Cardiac fibroblast (primary cell): ENCODE data around the gene SMG6.
"Not testable (repeated sequence)": the region's sequence is repeated elsewhere in the genome, so short reads cannot be mapped to it uniquely, and the experiment has no call there.

Experiments
- DNase-seq, 2 donors: peaks; one replicate each; pipeline versions ENCODE4 v3.0.0 to v3.0.0-alpha.2; 2010; ENCODE audit warnings: low read depth in 2 of 2
- H3K4me3 ChIP-seq, 2 donors: replicated peaks in 1 of 2; 1 replicate in 1 of 2; 2 replicates in 1 of 2; pipeline ENCODE4 v1.5.1; 2011; ENCODE audit warnings: low read depth in 2 of 2, low read length in 2 of 2, mild to moderate bottlenecking in 2 of 2, moderate library complexity in 1 of 2
- TF ChIP-seq, protein P1 (sequence below): IDR thresholded peaks from one replicate; pipeline ENCODE4 v1.5.1; 2011; ENCODE audit warnings: low read depth, mild to moderate bottlenecking, low read length, inconsistent platforms

Gene SMG6

DNA sequence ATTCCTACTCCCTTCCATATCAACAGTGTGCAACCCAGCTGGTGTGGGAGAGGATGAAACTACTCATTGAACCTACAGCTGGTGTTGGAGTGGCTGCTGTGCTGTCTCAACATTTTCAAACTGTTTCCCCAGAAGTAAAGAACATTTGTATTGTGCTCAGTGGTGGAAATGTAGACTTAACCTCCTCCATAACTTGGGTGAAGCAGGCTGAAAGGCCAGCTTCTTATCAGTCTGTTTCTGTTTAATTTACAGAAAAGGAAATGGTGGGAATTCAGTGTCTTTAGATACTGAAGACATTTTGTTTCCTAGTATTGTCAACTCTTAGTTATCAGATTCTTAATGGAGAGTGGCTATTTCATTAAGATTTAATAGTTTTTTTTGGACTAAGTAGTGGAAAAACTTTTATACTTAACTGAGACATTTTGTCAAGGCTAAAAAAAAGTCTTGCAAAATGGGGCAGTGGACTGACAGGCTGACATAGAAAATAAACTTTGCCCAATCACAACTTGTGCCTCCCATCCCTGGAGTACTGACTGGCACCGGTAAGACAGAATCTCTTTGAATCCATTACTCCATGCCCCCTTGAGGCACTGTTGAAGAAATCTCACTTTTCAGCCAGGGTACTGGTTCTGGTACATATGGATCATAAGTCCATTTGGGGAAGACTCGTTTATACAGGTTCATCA lies 20.2 kb upstream of the SMG6 start:
- H3K4me3 ChIP-seq: no peak overlapping the region
- TF ChIP-seq, protein P1, sequence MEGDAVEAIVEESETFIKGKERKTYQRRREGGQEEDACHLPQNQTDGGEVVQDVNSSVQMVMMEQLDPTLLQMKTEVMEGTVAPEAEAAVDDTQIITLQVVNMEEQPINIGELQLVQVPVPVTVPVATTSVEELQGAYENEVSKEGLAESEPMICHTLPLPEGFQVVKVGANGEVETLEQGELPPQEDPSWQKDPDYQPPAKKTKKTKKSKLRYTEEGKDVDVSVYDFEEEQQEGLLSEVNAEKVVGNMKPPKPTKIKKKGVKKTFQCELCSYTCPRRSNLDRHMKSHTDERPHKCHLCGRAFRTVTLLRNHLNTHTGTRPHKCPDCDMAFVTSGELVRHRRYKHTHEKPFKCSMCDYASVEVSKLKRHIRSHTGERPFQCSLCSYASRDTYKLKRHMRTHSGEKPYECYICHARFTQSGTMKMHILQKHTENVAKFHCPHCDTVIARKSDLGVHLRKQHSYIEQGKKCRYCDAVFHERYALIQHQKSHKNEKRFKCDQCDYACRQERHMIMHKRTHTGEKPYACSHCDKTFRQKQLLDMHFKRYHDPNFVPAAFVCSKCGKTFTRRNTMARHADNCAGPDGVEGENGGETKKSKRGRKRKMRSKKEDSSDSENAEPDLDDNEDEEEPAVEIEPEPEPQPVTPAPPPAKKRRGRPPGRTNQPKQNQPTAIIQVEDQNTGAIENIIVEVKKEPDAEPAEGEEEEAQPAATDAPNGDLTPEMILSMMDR: no peak
- DNase-seq: no peak

DNA sequence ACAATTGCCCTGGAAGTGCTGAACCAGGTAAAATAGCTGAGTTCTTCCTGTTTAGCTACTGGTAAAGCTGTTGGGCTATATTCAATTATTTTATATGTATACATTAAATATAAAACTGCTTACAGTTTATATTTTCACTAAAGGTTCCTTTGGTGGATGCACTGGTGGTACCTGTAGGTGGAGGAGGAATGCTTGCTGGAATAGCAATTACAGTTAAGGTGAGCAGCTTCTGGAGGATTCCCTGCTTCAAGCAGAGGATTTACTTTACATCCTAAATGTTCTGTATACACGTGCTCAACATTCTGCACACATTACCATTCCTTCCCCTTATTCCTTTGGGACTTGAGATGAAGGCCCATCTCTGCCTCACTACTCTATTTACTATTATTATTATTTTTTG lies 17.8 kb upstream of the SMG6 start:
- H3K4me3 ChIP-seq: no peak overlapping the region
- TF ChIP-seq, protein P1: no peak
- no peak for DNase-seq

DNA sequence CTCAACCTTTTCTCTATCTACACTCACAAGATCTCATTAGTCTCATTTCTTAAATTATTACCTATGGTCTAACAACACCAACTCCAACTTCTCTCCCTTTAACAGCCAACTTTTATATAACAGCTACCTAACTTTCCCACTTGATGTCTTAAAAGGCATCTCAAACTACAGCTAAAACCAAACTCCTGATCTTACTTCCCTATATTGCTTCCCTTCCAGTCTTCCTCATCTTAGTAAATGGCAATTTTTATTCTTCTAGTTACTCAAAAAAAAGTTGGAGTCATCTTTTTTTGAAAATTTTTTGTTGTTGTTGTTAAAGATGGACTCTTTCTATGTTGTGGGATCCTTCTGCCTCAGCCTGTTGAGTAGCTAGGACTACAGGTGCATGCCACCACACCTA lies 15.5 kb upstream of the SMG6 start:
- no peak for DNase-seq
- TF ChIP-seq, protein P1: no peak
- H3K4me3 ChIP-seq: no peak overlapping the region

DNA sequence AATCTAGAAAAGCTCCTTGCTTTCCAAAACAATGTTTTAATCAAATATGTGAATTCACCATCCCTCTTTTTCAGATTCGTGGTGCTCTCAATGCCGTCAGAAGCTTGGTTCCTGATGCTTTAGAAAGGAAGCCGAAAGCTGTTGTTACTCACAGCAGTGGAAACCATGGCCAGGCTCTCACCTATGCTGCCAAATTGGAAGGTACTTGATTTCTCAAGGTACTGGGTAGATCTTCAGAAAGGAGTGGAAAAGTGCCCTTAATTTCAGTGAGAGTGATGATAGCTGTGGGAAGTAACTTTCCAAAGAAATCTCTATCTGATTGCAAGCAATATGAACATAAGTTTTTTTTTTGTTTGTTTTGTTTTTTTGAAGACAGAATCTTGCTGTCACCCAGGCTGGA lies 14.2 kb upstream of the SMG6 start:
- TF ChIP-seq, protein P1: no peak
- H3K4me3 ChIP-seq: no peak overlapping the region
- no peak for DNase-seq

DNA sequence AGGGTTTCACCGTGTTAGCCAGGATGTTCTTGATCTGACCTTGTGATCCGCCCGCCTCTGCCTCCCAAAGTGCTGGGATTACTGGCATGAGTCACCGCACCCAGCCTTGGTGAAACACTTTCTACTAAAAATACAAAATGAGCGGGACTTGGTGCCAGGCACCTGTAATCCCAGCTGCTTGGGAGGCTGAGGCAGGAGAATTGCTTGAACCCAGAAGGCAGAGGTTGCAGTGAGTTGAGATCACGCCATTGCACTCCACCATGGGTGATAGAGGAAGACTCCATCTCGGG lies 13.3 kb upstream of the SMG6 start:
- H3K4me3 ChIP-seq, DNase-seq: not testable (repeated sequence)

DNA sequence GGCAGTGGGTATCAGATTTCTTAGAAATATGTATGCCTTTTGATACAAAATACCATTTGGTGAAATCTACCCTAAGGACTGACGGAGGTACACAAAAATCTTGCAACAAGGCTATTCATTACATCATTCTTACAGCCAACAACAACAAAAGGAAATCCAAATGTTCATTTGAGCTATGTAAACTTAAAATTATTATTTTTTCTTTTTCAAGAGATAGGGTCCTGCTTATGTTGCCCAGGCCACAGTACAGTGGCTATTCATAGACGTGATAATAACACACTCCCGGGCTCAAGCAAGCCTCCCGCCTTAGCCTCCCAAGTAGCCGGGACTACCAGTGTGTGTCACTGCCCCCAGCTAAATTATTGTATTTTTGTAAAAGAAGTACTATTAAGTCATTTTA lies 9.2 kb upstream of the SMG6 start:
- DNase-seq: peak; percentile 22 to 39
- TF ChIP-seq, protein P1: no peak
- no peak overlapping the region for H3K4me3 ChIP-seq

DNA sequence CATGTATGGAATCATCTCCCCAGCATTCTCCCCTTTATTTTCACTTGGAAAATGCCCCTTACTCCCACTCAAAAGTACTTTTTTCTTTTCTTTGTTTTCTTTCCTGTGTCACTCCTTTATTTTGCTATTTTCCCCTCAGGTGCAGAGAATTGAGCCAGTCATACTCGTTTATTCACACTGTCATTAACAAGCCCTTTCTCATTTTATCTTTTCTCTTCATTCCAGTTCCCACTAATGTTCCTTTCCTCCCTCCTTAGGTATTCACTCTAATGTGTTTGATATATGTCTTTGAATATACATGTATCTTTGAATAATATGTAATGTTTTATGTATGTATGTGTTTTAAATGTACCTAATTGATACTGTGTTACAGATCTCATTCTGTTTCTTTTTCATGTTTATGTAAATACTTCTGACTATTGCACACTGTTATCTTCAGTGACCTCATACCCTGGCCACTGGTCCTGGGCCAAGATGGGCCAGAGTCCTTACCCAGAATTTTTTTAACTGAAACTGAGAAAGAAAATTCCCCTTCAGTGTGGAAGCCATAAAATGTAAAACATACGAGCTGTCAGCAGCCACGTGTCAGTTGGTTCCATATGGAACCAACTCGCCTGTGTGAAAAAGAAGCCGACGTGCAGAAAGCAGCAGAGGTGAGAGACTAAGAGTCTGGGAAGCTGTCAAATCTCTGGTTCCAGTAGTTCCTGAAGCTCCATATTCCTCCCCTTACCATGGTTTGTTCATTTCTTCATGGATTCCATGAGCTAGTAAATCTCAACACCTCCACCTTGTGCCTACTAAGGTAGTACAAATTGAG lies 6.0 kb upstream of the SMG6 start:
- DNase-seq: peak; percentile 15 to 65
- TF ChIP-seq, protein P1: no peak
- H3K4me3 ChIP-seq: no peak overlapping the region
